WTC11 (cell line): ENCODE results near the gene EYS.

Experiments used
- ELF4 ChIP-seq: sonication (generic); formaldehyde crosslinking; IDR thresholded peaks from 2 replicates; pipeline ENCODE4 v1.8.1; 2022; ENCODE audit warnings: low read depth, mild to moderate bottlenecking, moderate library complexity, missing genetic modification reagents
- IRF2 ChIP-seq: sonication (generic); formaldehyde crosslinking; IDR thresholded peaks from 2 replicates; pipeline ENCODE4 v1.8.0; 2022; ENCODE audit warnings: low read depth, missing genetic modification reagents, borderline replicate concordance
- NR3C1 ChIP-seq: sonication (generic); formaldehyde crosslinking; conservative IDR thresholded peaks from 2 replicates; pipeline ENCODE4 v1.8.1; 2023; ENCODE audit warnings: low read depth, mild to moderate bottlenecking, missing genetic modification reagents
- TF ChIP-seq, protein P1 (sequence below): sonication (generic); formaldehyde crosslinking; IDR thresholded peaks from 2 replicates; pipeline ENCODE4 v1.8.1; 2022; ENCODE audit warnings: low read depth, missing genetic modification reagents, borderline replicate concordance
- TF ChIP-seq, protein P2 (sequence below): fragments of 200-600 bp; IDR thresholded peaks from 2 replicates; pipeline ENCODE4 v1.8.0; 2022; ENCODE audit warnings: antibody characterized with exemption

DNA sequence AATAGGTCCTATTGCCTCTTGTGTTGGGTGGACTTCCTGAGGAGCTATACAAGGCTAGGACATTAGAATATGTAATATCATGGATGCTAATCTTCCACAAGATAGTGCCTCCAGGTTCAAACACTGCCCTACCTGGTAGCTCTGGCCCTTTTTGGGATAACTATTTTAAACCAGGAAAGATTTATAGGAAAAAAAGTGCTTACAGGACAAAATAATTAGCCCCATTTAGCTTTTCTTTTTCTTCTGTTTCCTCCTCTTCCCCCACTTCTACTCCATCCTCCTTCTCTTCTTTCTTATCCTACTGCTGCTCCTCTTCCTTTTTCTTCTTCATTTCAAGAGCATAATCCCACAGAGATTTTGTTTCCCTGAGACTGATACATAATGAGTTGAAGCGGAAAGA, 1104.0 kb downstream of the EYS start:
- no peak for TF ChIP-seq ELF4
- TF ChIP-seq, protein P1, sequence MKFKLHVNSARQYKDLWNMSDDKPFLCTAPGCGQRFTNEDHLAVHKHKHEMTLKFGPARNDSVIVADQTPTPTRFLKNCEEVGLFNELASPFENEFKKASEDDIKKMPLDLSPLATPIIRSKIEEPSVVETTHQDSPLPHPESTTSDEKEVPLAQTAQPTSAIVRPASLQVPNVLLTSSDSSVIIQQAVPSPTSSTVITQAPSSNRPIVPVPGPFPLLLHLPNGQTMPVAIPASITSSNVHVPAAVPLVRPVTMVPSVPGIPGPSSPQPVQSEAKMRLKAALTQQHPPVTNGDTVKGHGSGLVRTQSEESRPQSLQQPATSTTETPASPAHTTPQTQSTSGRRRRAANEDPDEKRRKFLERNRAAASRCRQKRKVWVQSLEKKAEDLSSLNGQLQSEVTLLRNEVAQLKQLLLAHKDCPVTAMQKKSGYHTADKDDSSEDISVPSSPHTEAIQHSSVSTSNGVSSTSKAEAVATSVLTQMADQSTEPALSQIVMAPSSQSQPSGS (CRISPR knock-in tag): no peak
- TF ChIP-seq NR3C1: no peak
- TF ChIP-seq, protein P2, sequence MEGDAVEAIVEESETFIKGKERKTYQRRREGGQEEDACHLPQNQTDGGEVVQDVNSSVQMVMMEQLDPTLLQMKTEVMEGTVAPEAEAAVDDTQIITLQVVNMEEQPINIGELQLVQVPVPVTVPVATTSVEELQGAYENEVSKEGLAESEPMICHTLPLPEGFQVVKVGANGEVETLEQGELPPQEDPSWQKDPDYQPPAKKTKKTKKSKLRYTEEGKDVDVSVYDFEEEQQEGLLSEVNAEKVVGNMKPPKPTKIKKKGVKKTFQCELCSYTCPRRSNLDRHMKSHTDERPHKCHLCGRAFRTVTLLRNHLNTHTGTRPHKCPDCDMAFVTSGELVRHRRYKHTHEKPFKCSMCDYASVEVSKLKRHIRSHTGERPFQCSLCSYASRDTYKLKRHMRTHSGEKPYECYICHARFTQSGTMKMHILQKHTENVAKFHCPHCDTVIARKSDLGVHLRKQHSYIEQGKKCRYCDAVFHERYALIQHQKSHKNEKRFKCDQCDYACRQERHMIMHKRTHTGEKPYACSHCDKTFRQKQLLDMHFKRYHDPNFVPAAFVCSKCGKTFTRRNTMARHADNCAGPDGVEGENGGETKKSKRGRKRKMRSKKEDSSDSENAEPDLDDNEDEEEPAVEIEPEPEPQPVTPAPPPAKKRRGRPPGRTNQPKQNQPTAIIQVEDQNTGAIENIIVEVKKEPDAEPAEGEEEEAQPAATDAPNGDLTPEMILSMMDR: no peak
- TF ChIP-seq IRF2 (CRISPR knock-in tag): no peak
